Keratinocyte (primary cell): ENCODE data around the gene FNDC1. TPM values are rescaled to one million over a fixed set of nuclear protein-coding genes. Genes with fewer than 3 reads are reported as not detected.

Source experiments
- DNase-seq: peaks from one replicate; pipeline ENCODE4 v3.0.0-alpha.2; 2011; ENCODE audit warnings: low read depth, missing footprints, low spot score
- FAIRE-seq: peaks from 2 replicates; lab custom pipeline; 2011; peaks lifted over from hg19 to GRCh38; lab: Jason Lieb, UNC
- H2AFZ ChIP-seq: 2 replicates; pipeline ENCODE4 v1.6.0; 2012; ENCODE audit warnings: low read length, control low read depth, inconsistent platforms; ENCODE audit not compliant: control insufficient read depth
- H3K27ac ChIP-seq: 2 replicates; pipeline ENCODE4 v1.5.1; 2011; ENCODE audit warnings: low read length; ENCODE audit not compliant: control insufficient read depth, insufficient read depth
- H3K27me3 ChIP-seq: 3 replicates; pipeline ENCODE4 v1.6.0; 2011; ENCODE audit warnings: low read length; ENCODE audit not compliant: control insufficient read depth, insufficient read depth; ENCODE audit errors: extremely low read depth
- H3K36me3 ChIP-seq, 2 experiments: 2 replicates in 1 of 2; 3 replicates in 1 of 2; pipeline ENCODE4 v1.5.1; 2011; ENCODE audit warnings: low read length in 2 of 2, mild to moderate bottlenecking in 1 of 2; ENCODE audit not compliant: control insufficient read depth in 2 of 2, insufficient read depth in 2 of 2; ENCODE audit errors: extremely low read depth in 1 of 2
- H3K4me1 ChIP-seq: 3 replicates; pipeline ENCODE4 v1.5.1; 2011; ENCODE audit warnings: low read length; ENCODE audit not compliant: control insufficient read depth, insufficient read depth; ENCODE audit errors: extremely low read depth
- H3K4me2 ChIP-seq: 3 replicates; pipeline ENCODE4 v1.6.0; 2011; ENCODE audit warnings: low read depth, low read length; ENCODE audit not compliant: control insufficient read depth, insufficient read depth; ENCODE audit errors: extremely low read depth
- H3K4me3 ChIP-seq, 3 experiments: fragments of 200-600 bp in 1 of 3; sonication (generic) in 1 of 3; 2 replicates in 2 of 3; 3 replicates in 1 of 3; pipeline ENCODE4 v1.5.1; 2011 to 2016; ENCODE audit warnings: low read length in 3 of 3, mild to moderate bottlenecking in 3 of 3, control low read depth in 2 of 3, inconsistent platforms in 1 of 3, low read depth in 1 of 3, mixed read lengths in 1 of 3, mixed run types in 1 of 3, moderate library complexity in 1 of 3; ENCODE audit not compliant: control insufficient read depth in 2 of 3, insufficient read depth in 2 of 3; ENCODE audit errors: extremely low read depth in 1 of 3
- H3K79me2 ChIP-seq: 2 replicates; pipeline ENCODE4 v1.6.0; 2012; ENCODE audit warnings: low read length; ENCODE audit not compliant: control insufficient read depth, insufficient read depth
- H3K9ac ChIP-seq: 3 replicates; pipeline ENCODE4 v1.6.0; 2011; ENCODE audit warnings: low read length; ENCODE audit not compliant: control insufficient read depth, insufficient read depth; ENCODE audit errors: extremely low read depth
- H3K9me1 ChIP-seq: 3 replicates; pipeline ENCODE4 v1.6.0; 2011; ENCODE audit warnings: low read length; ENCODE audit not compliant: control insufficient read depth, insufficient read depth; ENCODE audit errors: extremely low read depth
- H3K9me3 ChIP-seq: 2 replicates; pipeline ENCODE4 v1.5.1; 2012; ENCODE audit warnings: low read depth, low read length; ENCODE audit not compliant: control insufficient read depth
- H4K20me1 ChIP-seq: 3 replicates; pipeline ENCODE4 v1.6.0; 2011; ENCODE audit warnings: low read length; ENCODE audit not compliant: control insufficient read depth, insufficient read depth; ENCODE audit errors: extremely low read depth
- EZH2 ChIP-seq: IDR thresholded peaks from one replicate; pipeline ENCODE4 v1.6.1; 2012; ENCODE audit warnings: inconsistent platforms, mild to moderate bottlenecking, low read length, moderate library complexity
- dilution Hi-C: fragments of 300-500 bp; cut with MboI; formaldehyde crosslinking; loops from one replicate; pipeline ENCODE4 v1.7.0; 2020; ENCODE audit warnings: low sequenced_read_pairs; ENCODE audit not compliant: extremely low pct_ligation_motif_present
- polyA plus RNA-seq, 5 experiments: library from polyadenylated mRNA; depleted of rRNA in 3 of 5; stranded (reverse) in 3 of 5; stranded (forward) in 1 of 5; unstranded in 1 of 5; fragments of >200 nt; gene quantifications; 1 replicate in 1 of 5; 2 replicates in 3 of 5; 3 replicates in 1 of 5; pipeline versions ENCODE4 v1.2.1 to v1.2.3, GENCODE V29; 2011 to 2012; ENCODE audit warnings: missing spikeins in 2 of 5, low read depth in 1 of 5, low replicate concordance in 1 of 5
- TF ChIP-seq, protein P1 (sequence below), 3 experiments: IDR thresholded peaks in 1 of 3; conservative IDR thresholded peaks in 1 of 3; optimal IDR thresholded peaks in 1 of 3; 2 replicates in 2 of 3; 3 replicates in 1 of 3; pipeline versions ENCODE3 to v1.5.1; 2011; ENCODE audit warnings: low read length in 3 of 3, mild to moderate bottlenecking in 3 of 3, moderate library complexity in 2 of 3, control low read depth in 1 of 3, inconsistent platforms in 1 of 3; ENCODE audit not compliant: insufficient read depth in 2 of 3; ENCODE audit errors: extremely low read depth in 1 of 3

FNDC1 gene
- polyA plus RNA-seq, 1 donor (not counting 4 experiments of a cell fraction or from before 2014, with no cell fraction given), result not detected

DNA sequence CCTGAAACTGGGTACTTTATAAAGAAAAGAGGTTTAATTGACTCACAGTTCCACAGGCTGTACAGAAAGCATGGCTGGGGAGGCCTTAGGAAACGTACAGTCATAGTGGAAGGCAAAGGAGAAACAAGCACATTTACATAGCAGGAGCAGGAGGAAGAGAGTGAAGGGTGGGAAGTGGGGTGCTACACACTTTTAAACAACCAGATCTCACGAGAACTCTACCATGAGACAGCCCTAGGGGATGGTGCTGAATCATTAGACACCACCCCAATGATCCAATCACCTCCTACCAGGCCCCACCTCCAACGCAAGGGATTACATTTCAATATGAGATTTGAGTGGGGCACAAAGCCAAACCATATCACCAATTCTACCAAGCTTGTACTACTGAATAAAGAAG lies 7.4 kb upstream of the FNDC1 start:
- FAIRE-seq, result no peak
- Histone ChIP-seq H2AFZ (no peak overlapping the region), H3K4me3 (no peak overlapping the region), H3K27me3 (peaks cover 11% of the 10 kb centered on the region), H3K9me3 (no peaks in the 10 kb centered on the region), H3K9me1 (no peaks in the 10 kb centered on the region), H3K36me3 (no peaks in the 10 kb centered on the region), H3K27ac (no peak overlapping the region), H3K4me1 (no peaks in the 10 kb centered on the region), H3K9ac (no peak overlapping the region), H3K4me2 (no peak overlapping the region), H4K20me1 (no peaks in the 10 kb centered on the region), H3K79me2 (no peaks in the 10 kb centered on the region)
- dilution Hi-C loops, result loop anchor here (25.0 kb wide), 1 partner anchor 475 kb away; no protein-coding TSS in a partner anchor
- DNase-seq, result no peak
- TF ChIP-seq, protein P1, sequence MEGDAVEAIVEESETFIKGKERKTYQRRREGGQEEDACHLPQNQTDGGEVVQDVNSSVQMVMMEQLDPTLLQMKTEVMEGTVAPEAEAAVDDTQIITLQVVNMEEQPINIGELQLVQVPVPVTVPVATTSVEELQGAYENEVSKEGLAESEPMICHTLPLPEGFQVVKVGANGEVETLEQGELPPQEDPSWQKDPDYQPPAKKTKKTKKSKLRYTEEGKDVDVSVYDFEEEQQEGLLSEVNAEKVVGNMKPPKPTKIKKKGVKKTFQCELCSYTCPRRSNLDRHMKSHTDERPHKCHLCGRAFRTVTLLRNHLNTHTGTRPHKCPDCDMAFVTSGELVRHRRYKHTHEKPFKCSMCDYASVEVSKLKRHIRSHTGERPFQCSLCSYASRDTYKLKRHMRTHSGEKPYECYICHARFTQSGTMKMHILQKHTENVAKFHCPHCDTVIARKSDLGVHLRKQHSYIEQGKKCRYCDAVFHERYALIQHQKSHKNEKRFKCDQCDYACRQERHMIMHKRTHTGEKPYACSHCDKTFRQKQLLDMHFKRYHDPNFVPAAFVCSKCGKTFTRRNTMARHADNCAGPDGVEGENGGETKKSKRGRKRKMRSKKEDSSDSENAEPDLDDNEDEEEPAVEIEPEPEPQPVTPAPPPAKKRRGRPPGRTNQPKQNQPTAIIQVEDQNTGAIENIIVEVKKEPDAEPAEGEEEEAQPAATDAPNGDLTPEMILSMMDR (optimal IDR thresholded peaks at IDR 0.05 in 1 of 3, IDR thresholded peaks at IDR 0.05 in 1 of 3, conservative IDR thresholded peaks at IDR 0.05 in 1 of 3; ENCODE audit: extremely low read depth in 1 of 3, insufficient read depth in 2 of 3, low read length in 3 of 3), result no peak
- no peak for TF ChIP-seq EZH2

DNA sequence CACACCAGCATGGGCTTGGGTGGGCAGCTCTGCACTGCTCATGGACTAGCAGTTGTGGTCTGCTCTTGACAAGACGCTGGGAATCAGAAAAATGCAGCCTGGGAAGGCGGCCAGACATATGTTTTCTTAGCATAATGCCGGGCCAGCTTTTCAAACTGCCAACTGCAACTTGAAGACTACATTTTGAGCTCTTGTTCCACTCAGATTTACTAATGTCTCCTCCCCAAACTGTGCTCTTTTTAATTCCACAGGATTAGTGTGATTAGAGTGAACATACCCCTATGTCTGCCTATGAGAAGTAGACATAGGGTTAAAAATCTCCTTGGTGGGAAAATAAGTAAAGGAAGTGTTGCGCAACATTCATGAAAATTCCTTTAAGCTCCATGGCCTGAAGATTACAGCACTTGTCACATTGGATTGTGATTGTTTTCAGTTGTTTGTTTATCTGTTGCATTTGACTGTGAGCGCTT lies 5.3 kb upstream of the FNDC1 start:
- FAIRE-seq (no peak), DNase-seq (no peak)
- Histone ChIP-seq H3K4me2 (no peak overlapping the region), H3K36me3 (no peaks in the 10 kb centered on the region), H3K9me3 (no peaks in the 10 kb centered on the region), H3K79me2 (no peaks in the 10 kb centered on the region), H3K9ac (no peak overlapping the region), H3K27ac (no peak overlapping the region), H3K27me3 (peaks cover 32% of the 10 kb centered on the region), H4K20me1 (no peaks in the 10 kb centered on the region), H3K9me1 (no peaks in the 10 kb centered on the region), H2AFZ (no peak overlapping the region), H3K4me1 (no peaks in the 10 kb centered on the region), H3K4me3 (no peak overlapping the region)
- dilution Hi-C loops, result loop anchor here (25.0 kb wide), 1 partner anchor 473 kb away; no protein-coding TSS in a partner anchor
- TF ChIP-seq, protein P1 (optimal IDR thresholded peaks at IDR 0.05 in 1 of 3, IDR thresholded peaks at IDR 0.05 in 1 of 3, conservative IDR thresholded peaks at IDR 0.05 in 1 of 3; ENCODE audit: extremely low read depth in 1 of 3, insufficient read depth in 2 of 3, low read length in 3 of 3), result no peak
